NCI-H2196 (cell line): ENCODE results near the gene OARD1.
"Not testable (repeated sequence)": the region's sequence is repeated elsewhere in the genome, so short reads cannot be mapped to it uniquely, and the experiment has no call there.

Experiments used
- DNase-seq: peaks from one replicate; lab custom pipeline; 2025; ENCODE audit not compliant: unreplicated experiment; lab: John Stamatoyannopoulos, UW

The OARD1 gene

GRCh38 chr6:41071923-41072835, at the start of gene OARD1:
Gene OARD1, minus strand, starts transcription at chr6:41072356. Its CDS starts 722 bp downstream, at chr6:41071634.
- peak; percentile 100 for DNase-seq

GRCh38 chr6:41120058-41120457, 47.9 kb upstream of the OARD1 start:
- no peak for DNase-seq

GRCh38 chr6:41119508-41119907, 47.4 kb upstream of the OARD1 start:
- DNase-seq = no peak

- DNase-seq = not testable (repeated sequence)
Measured at GRCh38 chr6:41115027-41115426, 42.9 kb upstream of the OARD1 start.

GRCh38 chr6:41111017-41111416, 38.9 kb upstream of the OARD1 start:
- no peak for DNase-seq

GRCh38 chr6:41103847-41104246, 31.7 kb upstream of the OARD1 start:
- no peak for DNase-seq

GRCh38 chr6:41100871-41101287, 28.7 kb upstream of the OARD1 start:
- no peak for DNase-seq

- no peak for DNase-seq
Measured at GRCh38 chr6:41098366-41098765, 26.2 kb upstream of the OARD1 start.

GRCh38 chr6:41097467-41098090, 25.4 kb upstream of the OARD1 start:
- DNase-seq = no peak

GRCh38 chr6:41093729-41094128, 21.6 kb upstream of the OARD1 start:
- DNase-seq = no peak

GRCh38 chr6:41092421-41093140, 20.4 kb upstream of the OARD1 start:
- peak; percentile 31 for DNase-seq

- DNase-seq = no peak
Measured at GRCh38 chr6:41090841-41091761, 18.9 kb upstream of the OARD1 start.

- no peak for DNase-seq
Measured at GRCh38 chr6:41088451-41088850, 16.3 kb upstream of the OARD1 start.

- DNase-seq = no peak
Measured at GRCh38 chr6:41085182-41085581, 13.0 kb upstream of the OARD1 start.

- no peak for DNase-seq
Measured at GRCh38 chr6:41083072-41083471, 10.9 kb upstream of the OARD1 start.

GRCh38 chr6:41080621-41081020, 8.5 kb upstream of the OARD1 start:
- no peak for DNase-seq

GRCh38 chr6:41079080-41079479, 6.9 kb upstream of the OARD1 start:
- no peak for DNase-seq

- no peak for DNase-seq
Measured at GRCh38 chr6:41078101-41078500, 5.9 kb upstream of the OARD1 start.

- DNase-seq = no peak
Measured at GRCh38 chr6:41077536-41077935, 5.4 kb upstream of the OARD1 start.
